ENCODE data around the gene ZMYND8. TPM values are rescaled to one million over a fixed set of nuclear protein-coding genes. Genes with fewer than 3 reads are reported as not detected.

Gene ZMYND8
- total RNA-seq, 2 donors from 2014 or later, result 18.9 to 19.1 TPM

- Histone ChIP-seq H3K9me3 (no peaks in the 10 kb centered on the region), H3K27ac (peak overlapping the region; percentile 85 to 100 (median 98)), H3K27me3 (no peaks in the 10 kb centered on the region), H3K4me1 (peaks cover 100% of the 10 kb centered on the region), H3K4me3 (no peak overlapping the region), H3K36me3 (replicated peaks in 1 of 2; ENCODE audit: insufficient read depth in 1 of 2, low read depth in 2 of 2) (no peaks in the 10 kb centered on the region)
- DNase-seq, result peak; percentile 90 to 95 (median 93)
- WGBS, 2 donors, result 4 to 10% methylated on average over 9 to 13 of the region's 13 CpGs
- ATAC-seq, result peak; percentile 79
- intact Hi-C loops (cut with DNase I), result no loop called here
- TF ChIP-seq CTCF (IDR thresholded peaks at IDR 0.05) (peak in 3 of 7 experiments; percentile 6 to 17 (median 10)), POLR2A (IDR thresholded peaks at IDR 0.05) (peak in 2 of 3 donors; percentile 67 to 70)
Observed at GRCh38 chr20:47352332-47353238, 3.9 kb downstream of the ZMYND8 start.

GRCh38 chr20:47351643-47352331, 4.7 kb downstream of the ZMYND8 start:
- ATAC-seq, result peak; percentile 0
- H3K27ac ChIP-seq, result peak overlapping the region; percentile 85 to 100 (median 98)

DNA sequence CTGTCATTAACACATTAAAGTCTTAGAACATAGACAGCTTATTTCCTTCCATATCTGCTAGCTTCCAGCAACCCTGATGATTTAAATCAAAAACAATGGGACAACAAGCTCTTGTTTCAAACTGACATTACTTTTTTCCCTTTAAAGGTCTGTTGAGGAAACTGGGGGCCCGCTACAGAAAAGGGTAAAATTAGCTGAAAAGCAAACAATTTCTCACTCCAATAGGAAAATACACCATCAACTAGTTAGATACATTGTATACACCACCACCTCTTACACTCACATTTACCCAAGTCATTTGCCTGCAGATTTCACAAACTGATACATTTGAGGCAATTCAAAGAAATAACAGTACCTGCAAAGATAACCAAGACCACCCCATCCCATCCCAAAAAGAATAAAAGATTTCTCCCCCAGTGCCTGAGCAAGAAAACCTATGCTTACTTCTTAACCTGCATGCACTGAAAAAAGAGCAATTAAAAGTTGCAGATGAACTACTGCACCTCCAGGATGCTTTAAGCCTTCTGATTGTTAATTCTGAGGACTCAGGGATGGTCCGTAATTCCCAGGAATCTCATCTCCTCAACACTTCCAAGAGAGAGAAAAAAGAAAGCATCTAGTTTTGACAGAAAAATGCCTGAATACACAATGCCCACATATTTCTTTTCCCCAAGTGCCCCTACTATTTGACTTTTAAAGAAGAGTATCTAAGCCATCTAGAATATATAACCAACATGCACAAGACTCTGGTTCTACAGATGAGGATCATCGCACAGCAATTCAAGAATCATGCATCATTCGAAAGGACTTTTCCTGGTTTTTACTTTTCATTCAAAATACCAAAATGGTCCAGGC, 5.6 kb downstream of the ZMYND8 start:
- no peak for TF ChIP-seq POLR2A (IDR thresholded peaks at IDR 0.05)
- no peak for TF ChIP-seq CTCF (IDR thresholded peaks at IDR 0.05)
- DNase-seq (no peak), ATAC-seq (no peak)
- H3K27me3 ChIP-seq, result no peaks in the 10 kb centered on the region
- WGBS, 2 donors, result 81 to 91% methylated on average over 4 of the region's 4 CpGs
- H3K4me1 ChIP-seq, result peaks cover 88% of the 10 kb centered on the region
- H3K4me3 ChIP-seq, result no peak overlapping the region
- H3K36me3 ChIP-seq (replicated peaks in 1 of 2; ENCODE audit: insufficient read depth in 1 of 2, low read depth in 2 of 2), result no peaks in the 10 kb centered on the region
- intact Hi-C loops (cut with DNase I), result no loop called here
- peak overlapping the region; percentile 85 to 100 (median 98) for H3K27ac ChIP-seq
- no peaks in the 10 kb centered on the region for H3K9me3 ChIP-seq

More at GRCh38 chr20:47351643-47352331, 4.7 kb downstream of the ZMYND8 start:
- H3K4me3 ChIP-seq, result no peak overlapping the region
- peaks cover 97% of the 10 kb centered on the region for H3K4me1 ChIP-seq
- intact Hi-C loops (cut with DNase I), result no loop called here
- H3K27me3 ChIP-seq, result no peaks in the 10 kb centered on the region
- TF ChIP-seq CTCF (IDR thresholded peaks at IDR 0.05) (no peak), POLR2A (IDR thresholded peaks at IDR 0.05) (no peak)
- no peak for DNase-seq
- no peaks in the 10 kb centered on the region for H3K36me3 ChIP-seq (replicated peaks in 1 of 2; ENCODE audit: insufficient read depth in 1 of 2, low read depth in 2 of 2)
- H3K9me3 ChIP-seq, result no peaks in the 10 kb centered on the region
- WGBS, 2 donors, result 9 to 16% methylated on average over 10 of the region's 10 CpGs

GRCh38 chr20:47350181-47350550, 6.3 kb downstream of the ZMYND8 start:
- Histone ChIP-seq H3K36me3 (replicated peaks in 1 of 2; ENCODE audit: insufficient read depth in 1 of 2, low read depth in 2 of 2) (no peaks in the 10 kb centered on the region), H3K9me3 (no peaks in the 10 kb centered on the region), H3K4me1 (peaks cover 80% of the 10 kb centered on the region), H3K4me3 (no peak overlapping the region), H3K27ac (peak overlapping the region in 3 of 4 donors; percentile 96 to 100 (median 99)), H3K27me3 (no peaks in the 10 kb centered on the region)
- DNase-seq (no peak), ATAC-seq (no peak)
- 54 to 65% methylated on average over 4 of the region's 4 CpGs for WGBS, 2 donors
- TF ChIP-seq CTCF (IDR thresholded peaks at IDR 0.05), result no peak
- TF ChIP-seq POLR2A (IDR thresholded peaks at IDR 0.05), result no peak
- intact Hi-C loops (cut with DNase I), result no loop called here
